GM21737 (cell line): Measurements from ENCODE around the gene CCDC9B.
A peak's percentile ranks its signal among the peaks of the same experiment; 100 is the strongest.

Experiments
- ATAC-seq: cut with Tn5 transposase; IDR thresholded peaks from one replicate; pipeline ENCODE4 v1.9.1; 2021; ENCODE audit warnings: mild to moderate bottlenecking, moderate library complexity; ENCODE audit not compliant: unreplicated experiment

The CCDC9B gene

DNA sequence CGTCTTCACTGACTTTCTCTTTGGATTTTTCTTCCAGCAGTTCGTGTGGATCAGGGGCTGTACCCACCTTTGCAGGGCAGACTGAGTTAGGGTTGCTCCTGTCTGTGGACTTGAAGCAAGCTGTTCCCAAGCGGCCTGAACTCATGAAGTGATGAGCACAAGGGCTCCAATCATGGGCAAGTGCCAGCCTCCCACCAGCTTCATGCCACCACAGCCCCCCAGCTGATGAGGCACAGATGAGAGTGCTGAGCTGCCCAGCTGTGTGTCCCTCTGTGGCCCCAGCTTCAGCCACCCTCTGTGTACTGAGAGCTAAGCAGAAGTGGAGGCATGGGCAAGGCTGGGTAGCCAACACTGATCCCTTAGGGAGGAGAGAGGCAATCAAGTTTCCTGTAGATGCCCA is 29.7 kb downstream of the CCDC9B start:
- no peak for ATAC-seq

DNA sequence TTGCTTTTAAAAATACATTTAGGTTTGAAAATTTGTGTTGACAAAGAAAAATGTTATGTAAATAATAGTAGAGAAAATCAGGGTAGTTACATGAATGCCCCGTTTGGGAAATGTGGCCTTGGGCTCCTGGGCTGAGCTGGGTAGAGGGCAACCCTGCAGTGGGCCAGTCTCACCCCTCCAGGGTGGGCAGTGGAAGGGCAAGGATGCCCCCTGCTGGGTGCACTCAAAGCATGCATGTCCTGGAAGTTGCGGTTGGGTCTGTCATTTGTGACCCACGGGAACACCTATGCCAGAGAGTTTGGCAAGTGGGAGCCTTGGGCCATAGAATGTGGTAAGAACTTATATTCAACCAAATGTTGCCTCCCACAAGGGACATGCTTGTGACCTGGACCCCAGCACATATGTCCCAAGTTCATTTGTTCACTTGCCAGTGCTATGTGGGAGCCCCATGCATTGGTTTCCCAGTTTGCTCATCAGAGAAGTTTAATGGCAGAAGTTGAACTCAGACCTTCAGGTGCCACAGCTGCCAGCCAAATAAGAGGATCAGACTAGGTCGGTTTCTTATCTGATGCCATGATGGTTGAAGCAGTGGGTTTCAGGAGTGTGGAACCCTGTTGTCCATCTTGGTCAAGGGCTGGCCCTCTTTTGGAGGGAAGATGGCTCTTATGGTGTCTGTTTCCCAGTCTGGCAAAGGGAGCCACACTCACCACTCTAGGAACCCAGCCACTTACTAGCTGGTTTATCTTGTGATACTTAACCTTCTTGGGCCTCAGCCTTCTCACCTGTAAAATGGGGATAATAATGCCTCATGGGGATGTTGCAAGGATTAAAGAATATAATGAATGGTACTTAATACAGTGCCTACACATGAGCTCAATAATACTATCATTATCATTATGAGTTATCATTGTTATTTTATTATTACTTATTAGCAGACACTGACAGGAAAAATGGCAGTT is 30.5 kb downstream of the CCDC9B start:
- no peak for ATAC-seq

DNA sequence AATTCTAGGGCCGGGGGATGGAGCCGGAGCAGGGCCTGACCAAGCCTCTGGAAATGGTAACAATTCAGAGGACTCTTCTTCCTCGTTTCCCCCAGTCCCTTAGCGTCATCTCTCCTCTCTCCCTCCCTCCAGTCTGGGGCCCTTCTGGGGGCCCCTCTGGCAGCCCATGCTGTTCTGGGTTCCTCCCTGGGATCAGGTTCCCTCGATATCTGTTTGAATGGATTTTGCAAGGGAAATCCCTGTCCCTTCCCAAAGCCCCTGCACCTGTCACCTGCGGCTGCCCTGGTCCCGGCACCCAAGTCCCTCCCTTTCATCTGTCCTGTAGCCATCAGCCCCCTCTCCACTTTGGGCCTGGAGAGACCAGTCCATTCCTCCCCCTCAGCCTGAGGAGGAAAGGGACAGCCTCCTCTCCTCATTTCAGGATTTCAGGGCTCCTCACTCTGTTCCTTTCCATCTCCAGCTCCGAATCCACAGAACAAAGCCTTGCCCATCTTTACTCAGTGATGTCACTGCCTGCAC is 31.3 kb downstream of the CCDC9B start:
- no peak for ATAC-seq

DNA sequence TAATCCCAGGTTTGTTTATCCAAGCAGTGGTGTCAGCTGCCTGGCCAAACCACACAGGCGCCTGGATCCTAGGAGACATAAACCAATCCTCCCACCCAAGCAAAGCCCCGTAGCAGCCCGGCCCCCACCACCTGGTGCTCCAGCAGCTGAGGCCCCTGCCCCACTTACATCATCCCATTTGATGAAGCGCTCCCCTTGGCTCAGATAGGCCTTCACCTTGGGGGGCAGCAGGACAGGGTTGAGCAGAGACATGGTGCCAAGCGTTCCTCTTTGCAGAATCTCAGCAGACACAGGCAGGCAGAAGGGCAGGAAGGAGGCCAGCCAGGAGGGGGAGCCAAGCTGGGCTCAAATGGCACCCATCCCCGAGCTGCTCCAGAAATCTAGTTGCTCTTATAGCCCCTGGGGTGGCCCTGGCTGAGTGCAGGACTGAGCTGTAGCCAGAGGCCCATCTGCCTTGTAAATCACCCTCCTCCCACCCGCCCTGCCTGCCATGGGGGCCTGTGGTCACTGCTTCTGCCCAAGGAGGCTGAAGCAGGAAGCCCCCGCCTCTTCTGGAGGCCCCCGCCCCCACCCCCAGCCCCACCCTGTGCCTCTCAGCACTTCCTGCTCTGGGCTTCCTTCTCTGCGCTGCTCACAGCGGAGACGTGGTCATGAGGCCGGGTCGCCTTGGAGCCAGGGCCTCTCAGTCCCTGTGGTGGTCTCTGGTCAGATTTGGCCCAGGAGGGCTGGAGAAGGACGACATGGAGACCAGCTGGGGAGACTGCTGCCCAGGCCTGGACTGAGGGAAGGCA is 33.1 kb downstream of the CCDC9B start, which contains the start of gene PLCB2:
Gene PLCB2, minus strand, starts transcription at position 515 of the 791 bp plus-strand sequence. Its CDS starts 263 bp downstream, at position 252.
- ATAC-seq, result peak; percentile 43

DNA sequence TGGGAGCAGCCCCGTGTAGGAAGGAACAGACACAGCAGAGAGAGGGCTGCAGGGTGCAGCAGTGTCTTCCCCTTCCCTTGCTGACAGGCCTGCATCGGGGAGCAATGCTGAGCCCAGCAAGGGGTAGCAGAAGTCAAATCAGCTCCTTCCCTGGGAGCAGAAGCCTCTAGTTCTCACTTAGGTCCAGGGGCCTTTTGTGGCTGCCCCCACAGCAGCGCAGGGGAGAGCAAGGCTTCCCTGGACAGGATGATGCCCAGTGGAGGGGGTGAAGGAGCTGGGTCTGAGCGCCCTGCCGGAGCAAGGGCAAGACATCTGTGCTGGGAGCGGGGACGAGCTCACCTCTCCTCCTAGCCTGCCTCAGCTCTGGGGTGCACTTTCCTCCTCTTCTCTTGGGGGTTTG is 33.8 kb downstream of the CCDC9B start:
- ATAC-seq, result no peak

DNA sequence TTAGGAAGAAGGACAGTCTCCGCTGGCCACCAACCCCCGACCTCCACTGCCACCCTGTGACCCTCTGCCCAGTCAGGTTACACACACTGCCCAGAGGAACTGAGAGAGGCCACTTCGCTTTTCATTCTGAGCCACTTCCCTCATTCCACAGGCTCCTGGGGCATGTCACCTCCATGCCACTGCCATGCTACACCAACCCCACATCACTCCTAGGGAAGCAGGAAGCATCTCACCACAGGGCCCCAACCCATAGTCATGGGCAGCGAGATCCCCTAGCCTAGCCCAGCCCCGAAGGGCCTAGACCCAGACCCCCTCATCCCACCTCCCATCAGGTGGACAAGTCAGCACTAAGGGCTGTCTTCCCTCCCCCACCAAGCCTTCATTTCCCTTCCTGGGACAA is 34.4 kb downstream of the CCDC9B start:
- no peak for ATAC-seq

DNA sequence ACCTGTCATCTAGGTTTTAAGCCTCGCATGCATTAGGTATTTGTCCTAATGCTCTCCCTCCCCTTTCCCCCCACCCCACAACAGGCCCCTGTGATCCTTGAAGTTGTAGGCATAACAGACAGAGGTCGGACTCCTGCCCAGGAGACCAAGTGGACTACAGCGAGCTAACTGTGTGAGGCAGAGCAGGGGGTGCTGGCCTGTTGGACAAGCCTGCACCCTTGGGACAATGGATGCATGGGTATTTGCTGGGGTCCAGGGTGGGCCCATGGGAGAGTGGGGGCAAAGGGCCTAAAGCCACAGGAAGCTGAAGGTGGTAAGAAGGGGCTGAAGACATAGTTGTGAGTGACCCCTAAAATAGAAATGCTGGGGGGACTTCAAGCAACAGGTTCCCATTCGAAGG is 35.5 kb downstream of the CCDC9B start:
- ATAC-seq, result no peak

DNA sequence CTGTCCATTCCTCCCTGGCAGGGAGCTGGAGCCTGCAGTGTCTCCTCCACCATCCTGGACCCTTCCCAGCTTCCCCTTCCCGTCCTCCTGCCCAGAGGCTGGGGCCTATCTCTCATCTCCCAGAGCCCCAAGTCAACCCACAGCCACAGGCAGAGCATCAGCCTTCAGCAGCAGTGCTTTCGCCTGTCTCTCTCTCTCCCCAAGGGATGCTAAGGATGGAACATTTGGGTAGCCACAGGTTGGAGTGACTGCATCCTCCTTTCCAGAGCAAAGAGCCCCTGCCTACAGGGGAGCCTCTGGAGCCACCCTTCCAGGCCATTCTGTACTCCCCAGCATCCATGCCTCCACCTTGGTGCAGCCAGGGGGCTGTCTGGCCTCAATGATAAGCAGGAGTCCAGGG is 37.2 kb downstream of the CCDC9B start:
- no peak for ATAC-seq

DNA sequence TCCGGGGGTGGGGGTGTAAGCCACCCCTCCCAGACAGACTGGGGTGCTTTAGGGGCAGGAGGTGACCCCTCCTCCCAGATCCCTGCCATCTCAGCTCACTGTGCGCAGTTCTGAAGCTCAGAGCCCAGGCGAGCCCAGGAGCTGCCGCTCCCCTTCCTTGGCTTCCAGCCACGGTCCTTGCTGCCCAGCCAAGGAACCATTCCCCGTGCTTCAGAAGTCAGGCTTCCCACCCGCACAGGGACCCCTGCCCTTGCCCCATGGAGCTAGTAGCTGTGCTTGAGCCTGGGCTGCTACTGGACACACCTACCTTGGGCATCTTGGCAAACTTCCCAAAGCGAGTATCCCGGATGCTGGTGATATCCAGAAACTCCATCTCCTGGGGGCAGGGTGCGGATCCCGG is 37.8 kb downstream of the CCDC9B start:
- ATAC-seq, result no peak

DNA sequence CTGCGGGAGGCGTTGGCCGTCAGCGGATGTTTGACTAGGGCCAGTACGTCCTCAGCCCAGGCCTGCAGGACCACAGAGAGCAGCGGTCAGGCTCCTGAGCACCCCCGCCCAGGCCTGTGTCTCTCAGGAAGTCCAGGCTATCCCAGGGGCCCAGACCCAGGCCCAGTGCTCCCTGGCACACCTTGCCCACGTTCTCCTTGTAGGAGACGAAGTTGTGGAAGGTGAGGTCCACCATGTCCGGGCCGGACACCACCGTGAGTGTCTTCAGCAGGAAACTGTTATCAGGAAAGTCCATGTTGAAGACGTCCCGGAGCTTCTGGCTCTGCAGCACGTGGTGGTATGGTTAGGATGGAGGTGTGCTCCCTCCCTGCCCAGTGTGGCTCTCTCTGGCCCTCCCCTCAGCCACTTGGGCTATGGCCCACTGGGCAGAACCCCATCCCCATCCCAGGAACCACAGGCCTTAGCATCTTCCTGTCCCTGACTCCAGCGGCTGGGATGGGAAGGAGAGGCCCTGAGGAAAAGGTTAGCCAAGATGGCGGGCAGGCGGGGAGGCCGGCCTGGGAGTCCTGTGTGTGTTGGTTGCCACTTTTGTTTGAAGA is 38.4 kb downstream of the CCDC9B start:
- ATAC-seq, result no peak

DNA sequence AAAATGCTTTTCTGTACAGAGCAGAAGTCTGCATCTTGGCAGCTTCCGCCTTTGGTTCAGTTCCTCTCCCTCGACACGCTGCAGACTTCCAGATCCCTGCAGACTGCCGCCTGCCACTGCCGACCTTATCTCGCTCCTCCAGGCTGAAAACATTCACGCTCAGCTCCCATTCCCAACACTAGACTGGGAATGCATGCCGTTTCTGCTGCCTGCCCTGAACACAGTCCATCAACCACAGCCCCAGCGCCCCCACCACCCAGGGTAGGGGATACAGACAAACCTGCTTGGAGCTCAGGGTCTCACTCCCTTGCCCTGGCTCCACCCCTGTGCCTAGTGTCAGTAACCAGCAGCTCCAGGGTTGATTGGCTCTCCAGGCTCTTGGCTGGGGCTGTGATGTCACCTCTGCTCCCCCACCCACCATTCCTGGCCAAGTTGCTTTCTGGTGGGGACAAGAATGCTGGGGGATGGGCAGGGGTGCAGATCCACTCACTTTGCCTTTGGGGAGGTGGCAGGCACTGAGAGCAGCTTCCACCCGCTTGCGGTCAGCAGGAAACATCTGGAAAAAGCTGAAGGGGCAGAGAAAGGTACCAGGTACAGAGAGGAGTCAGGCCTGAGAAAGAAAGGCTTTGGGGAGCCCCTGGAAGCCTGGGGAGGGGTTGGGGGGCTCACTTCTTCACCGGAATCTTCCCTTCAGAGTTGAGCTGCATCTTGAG is 39.1 kb downstream of the CCDC9B start:
- ATAC-seq, result no peak

DNA sequence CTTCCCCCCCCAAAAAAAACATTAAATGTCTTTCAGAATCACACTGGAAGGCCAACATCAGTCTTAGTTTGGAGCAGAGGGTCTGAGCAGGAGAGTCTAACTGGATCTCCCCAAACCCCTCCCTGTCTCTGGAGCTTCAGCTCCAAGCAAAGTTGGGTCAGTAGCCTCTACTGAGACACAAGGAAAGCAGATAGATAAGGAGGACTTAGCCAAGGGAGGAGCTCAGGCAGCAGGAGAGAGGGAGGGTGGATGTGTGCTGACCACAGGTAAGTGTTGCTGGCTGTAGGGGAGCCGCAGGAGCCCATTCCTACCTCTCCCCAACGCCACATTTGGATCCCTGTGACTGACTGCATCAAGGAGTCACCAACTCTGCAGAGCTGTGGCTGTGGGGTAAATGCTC is 40.0 kb downstream of the CCDC9B start:
- no peak for ATAC-seq

DNA sequence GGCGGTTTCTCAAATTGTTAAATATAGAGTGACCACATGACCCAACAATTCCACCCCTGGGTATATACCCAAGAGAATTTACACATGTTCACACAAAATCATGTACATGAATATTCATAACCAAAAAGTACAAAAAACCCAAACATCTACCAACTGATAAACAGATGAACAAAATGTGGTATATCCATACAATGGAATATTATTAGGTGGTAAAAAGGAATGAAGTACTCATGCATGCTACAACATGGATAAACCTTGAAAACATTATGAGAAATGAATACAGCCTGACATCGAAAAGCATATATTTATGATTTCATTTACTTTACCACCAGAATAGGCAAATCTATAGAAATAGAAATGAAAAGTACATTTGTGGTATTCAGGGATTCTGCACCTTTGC is 40.4 kb downstream of the CCDC9B start:
- ATAC-seq, result no peak

DNA sequence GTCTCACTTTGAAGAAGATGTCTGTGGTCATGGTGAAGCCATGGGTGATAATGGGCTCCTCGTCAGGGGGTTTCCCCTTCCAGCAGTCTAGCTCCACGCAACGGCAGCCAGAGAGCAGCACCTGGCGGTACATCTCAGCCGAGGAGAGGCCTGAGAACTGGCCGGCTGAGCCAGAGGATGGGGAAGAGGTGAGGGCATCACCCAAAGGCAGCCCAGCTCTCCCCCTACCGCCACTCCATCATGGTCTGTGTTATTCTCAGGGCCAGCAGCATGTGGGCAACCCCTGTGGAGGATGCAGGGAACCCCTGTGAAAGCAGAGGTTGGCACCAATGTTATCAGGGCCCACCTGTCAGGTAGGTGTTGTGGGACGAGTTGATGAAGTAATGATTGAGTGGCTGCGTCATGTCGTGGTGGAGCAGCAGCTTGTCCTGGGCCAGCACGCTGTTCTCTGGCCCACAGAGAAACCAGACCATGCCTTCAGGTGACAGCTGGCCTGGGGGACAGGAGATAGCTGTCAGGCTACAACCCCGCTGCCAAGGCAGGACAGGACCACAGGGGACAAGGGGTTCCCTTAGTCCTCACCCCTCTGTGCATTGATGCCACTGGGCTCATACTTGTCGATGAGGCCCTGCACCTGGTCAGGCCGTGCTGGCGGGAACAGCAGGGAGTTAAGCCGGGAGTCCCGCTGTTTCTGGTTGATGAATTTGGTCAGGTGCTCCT is 42.4 kb downstream of the CCDC9B start:
- no peak for ATAC-seq

DNA sequence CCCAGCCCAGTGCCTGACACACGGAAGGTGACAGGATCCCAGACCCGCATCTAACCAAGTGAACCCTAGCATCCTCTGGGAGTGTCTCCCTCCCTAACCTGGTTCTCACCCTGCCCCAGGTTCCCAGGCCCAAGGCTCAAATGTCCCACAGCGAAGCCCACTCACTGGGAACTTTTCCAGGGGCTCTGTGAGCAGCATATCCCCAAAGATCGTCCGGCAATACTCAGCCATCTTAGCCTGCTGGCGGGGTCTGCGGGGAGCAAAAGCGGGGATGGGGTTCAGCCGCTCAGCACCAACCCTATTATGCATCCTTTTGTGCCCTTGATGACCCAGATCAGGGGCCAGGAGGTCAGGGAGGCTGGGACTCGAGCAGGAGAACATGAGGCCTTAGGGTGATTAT is 43.4 kb downstream of the CCDC9B start:
- no peak for ATAC-seq

DNA sequence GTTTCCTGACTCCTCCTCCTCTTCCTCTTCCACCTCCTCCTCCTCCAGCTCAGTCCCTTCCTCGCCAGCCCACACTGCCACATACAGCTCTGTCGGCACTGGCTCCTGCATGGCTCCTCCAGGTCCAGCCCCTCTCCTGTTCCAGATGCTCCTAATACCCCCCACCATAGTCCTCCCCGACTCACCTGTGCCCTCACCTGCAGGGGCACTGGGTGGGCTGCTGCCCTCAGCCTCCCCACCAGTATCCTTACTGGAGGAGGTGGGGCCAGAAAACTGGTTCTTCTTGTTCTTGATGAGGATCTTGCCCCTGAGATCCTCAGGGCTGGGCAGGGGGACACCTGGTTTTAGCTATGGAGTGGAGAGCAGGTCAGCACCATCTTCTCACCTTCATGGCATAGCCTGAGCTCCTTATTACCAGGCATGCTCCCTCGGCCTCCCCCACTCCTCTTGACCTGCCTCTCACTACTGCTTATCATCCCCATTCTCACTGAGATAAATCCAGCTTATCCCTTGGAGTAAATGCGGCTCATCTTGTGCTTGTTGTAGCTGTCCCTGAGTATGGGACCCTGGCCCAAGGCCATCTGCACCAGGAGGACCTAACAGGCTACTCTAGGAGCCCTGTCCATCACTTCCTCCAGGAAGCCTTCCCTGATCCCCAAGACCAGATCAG is 44.0 kb downstream of the CCDC9B start:
- ATAC-seq, result no peak

DNA sequence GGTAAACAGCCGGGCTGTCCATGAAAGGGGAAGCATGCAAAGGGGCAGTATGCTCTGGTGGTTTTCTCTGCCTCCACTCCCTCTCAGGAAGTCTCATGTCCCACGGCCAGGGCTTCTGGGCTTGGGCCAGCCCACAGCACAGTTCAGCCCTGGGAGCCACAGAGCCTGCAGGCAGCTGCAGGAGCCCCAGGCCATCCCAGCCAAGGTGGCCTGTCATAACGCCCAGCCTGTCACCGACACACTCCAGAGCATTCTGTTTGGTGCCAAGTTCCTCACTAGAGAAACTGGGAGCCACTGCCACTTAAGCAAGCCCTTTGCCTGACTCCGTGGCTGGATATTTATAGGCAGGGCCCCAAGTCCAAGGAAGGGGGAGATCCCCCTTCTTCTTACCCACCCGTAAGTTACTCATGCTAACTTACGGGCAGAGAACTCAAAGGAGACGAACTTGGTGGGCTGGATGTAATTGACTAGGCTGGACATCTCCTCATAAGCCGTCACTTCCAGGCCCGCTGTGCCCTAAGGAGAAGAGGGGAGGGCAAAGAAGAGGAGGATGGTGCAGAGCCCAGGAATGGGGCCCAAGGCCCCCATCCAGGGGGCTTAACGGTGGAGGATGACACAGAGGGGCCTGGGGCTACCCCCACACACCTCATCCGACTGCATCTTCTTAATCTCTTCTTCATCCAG is 44.7 kb downstream of the CCDC9B start:
- no peak for ATAC-seq

DNA sequence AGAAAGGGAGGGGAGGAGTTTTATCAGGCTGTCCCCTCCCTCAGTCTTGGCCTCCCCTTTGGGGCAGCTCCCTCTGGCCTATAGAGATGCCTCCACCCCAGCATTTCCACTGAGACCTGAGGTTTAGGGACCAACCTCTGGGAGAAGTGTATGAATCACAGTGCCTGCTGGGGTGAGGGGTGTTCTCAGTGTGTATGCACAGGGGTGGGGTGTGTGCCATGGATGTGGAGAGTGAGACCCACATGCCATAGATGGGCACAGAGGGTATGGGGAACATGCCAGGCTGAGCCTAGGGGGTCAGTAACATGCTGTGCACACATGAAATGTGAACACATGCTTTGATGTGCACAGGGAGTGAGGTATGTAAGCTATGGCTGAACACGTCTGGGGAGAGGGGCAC is 45.4 kb downstream of the CCDC9B start:
- no peak for ATAC-seq
